Activated CD8-positive, alpha-beta T cell treated with anti-CD3 and anti-CD28 coated beads for 36 hours (primary cell): ENCODE data around the gene AP3B2. TPM values are rescaled to one million over a fixed set of nuclear protein-coding genes. Genes with fewer than 3 reads are reported as not detected.

ENCODE experiments used
- ATAC-seq: fragments of 200-7000 bp; cut with Tn5 transposase; one replicate; pipeline ENCODE4 v1.10.0; 2021; ENCODE audit warnings: mild to moderate bottlenecking, moderate library complexity
- CTCF ChIA-PET: fragments of 350-600 bp; sonication (Branson Sonifier 250); formaldehyde crosslinking; loops from one replicate; lab custom pipeline; 2021; ENCODE audit warnings: antibody characterized with exemption; lab: Charles Lee
- POLR2A ChIA-PET: fragments of 350-600 bp; sonication (Branson Sonifier 250); formaldehyde crosslinking; loops from one replicate; lab custom pipeline; 2021; ENCODE audit warnings: antibody characterized with exemption; lab: Charles Lee
- DNase-seq: peaks from one replicate; pipeline ENCODE4 v3.0.0-alpha.2; 2020
- H3K27ac Mint-ChIP-seq: one replicate; pipeline ENCODE4 v1.8.0; 2021; ENCODE audit warnings: mild to moderate bottlenecking, mixed read lengths
- H3K27me3 Mint-ChIP-seq: one replicate; pipeline ENCODE4 v1.8.0; 2021; ENCODE audit warnings: mixed read lengths
- H3K36me3 Mint-ChIP-seq: one replicate; pipeline ENCODE4 v1.8.0; 2021; ENCODE audit warnings: low read depth, mixed read lengths
- H3K4me1 Mint-ChIP-seq: one replicate; pipeline ENCODE4 v1.8.0; 2021; ENCODE audit warnings: low read depth, mixed read lengths
- H3K4me3 Mint-ChIP-seq: one replicate; pipeline ENCODE4 v1.8.0; 2021; ENCODE audit warnings: mild to moderate bottlenecking, moderate library complexity, mixed read lengths
- H3K9me3 Mint-ChIP-seq: one replicate; pipeline ENCODE4 v1.8.0; 2021; ENCODE audit warnings: mixed read lengths
- intact Hi-C: fragments of 100-400 bp; cut with micrococcal nuclease; formaldehyde crosslinking; loops from one replicate; pipeline ENCODE4 v1.10.0; 2022
- total RNA-seq, 2 experiments: library from RNA; stranded (reverse); gene quantifications; one replicate each; pipeline ENCODE4 v1.2.3, GENCODE V29; 2021
- TF ChIP-seq, protein P1 (sequence below): fragments of 200-600 bp; IDR thresholded peaks from one replicate; pipeline ENCODE4 v1.8.0; 2022; ENCODE audit warnings: antibody characterized with exemption, mild to moderate bottlenecking

Gene AP3B2
- total RNA-seq, 2 experiments from 2014 or later = 0.16 to 0.18 TPM

DNA sequence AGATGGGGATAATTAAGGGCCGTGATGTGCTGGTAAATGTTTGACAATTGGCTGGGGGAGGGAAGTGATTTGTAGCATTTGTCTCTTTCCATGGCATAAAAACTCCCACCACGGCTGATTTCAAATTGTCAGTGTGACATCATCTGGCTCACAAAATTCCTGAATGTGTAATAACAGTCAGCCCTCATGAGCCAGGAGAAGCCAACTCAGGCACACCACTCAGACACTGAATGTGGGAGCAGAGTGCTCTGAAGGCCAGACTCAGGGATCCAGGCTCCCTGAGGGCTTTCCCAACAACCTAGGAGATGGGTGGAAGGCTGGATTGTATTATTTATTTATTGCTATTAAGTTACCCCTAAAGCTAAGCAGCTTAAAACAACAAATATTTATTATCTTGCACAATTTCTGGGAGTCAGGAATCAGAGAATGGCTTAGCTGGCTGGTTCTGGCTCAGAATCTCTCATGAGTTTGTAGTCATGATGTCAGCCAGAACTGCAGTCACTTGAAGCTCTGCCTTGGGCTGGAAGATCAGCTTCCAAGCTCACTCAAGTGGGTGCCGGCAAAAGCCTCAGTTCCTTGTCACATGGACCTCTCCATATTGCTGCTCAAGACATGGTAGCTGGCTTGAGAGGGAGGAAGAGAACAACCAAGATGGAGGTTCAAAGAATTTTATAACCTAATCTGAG is 56.0 kb downstream of the AP3B2 start:
- TF ChIP-seq, protein P1, sequence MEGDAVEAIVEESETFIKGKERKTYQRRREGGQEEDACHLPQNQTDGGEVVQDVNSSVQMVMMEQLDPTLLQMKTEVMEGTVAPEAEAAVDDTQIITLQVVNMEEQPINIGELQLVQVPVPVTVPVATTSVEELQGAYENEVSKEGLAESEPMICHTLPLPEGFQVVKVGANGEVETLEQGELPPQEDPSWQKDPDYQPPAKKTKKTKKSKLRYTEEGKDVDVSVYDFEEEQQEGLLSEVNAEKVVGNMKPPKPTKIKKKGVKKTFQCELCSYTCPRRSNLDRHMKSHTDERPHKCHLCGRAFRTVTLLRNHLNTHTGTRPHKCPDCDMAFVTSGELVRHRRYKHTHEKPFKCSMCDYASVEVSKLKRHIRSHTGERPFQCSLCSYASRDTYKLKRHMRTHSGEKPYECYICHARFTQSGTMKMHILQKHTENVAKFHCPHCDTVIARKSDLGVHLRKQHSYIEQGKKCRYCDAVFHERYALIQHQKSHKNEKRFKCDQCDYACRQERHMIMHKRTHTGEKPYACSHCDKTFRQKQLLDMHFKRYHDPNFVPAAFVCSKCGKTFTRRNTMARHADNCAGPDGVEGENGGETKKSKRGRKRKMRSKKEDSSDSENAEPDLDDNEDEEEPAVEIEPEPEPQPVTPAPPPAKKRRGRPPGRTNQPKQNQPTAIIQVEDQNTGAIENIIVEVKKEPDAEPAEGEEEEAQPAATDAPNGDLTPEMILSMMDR = no peak
- Mint-ChIP-seq H3K27me3 (peaks cover 7% of the 10 kb centered on the region), H3K4me3 (no peak overlapping the region), H3K9me3 (no peaks in the 10 kb centered on the region), H3K4me1 (peaks cover 2% of the 10 kb centered on the region), H3K36me3 (no peaks in the 10 kb centered on the region), H3K27ac (no peak overlapping the region)
- POLR2A ChIA-PET = no interaction called here
- CTCF ChIA-PET = interaction anchor here (1.0 kb wide), 1 partner anchor 196 kb away, joined by 3 read pairs; no protein-coding TSS in a partner anchor
- intact Hi-C loops = no loop called here
- DNase-seq (no peak), ATAC-seq (no peak)

DNA sequence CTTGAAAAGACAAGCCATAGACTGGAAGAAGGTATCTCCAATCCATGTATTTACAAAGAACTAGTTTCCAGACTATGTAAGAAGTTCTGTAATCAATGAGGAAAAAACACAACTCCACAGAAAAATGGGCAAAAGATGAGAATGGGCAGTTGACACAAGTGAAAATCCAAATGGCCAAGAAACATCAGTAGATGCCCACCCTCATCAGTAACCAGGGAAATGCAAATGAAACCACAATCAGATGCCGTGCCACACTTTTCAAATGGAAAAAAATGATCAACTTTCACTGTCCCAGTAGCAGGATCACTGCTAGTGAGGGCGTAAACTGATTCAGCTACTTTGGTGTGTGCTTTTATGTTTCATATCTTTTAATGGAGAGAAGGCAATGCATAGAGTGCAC is 58.0 kb downstream of the AP3B2 start:
- intact Hi-C loops = no loop called here
- TF ChIP-seq, protein P1 = no peak
- Mint-ChIP-seq H3K9me3 (no peaks in the 10 kb centered on the region), H3K27me3 (peaks cover 14% of the 10 kb centered on the region), H3K27ac (no peak overlapping the region), H3K36me3 (no peaks in the 10 kb centered on the region), H3K4me1 (peaks cover 2% of the 10 kb centered on the region), H3K4me3 (no peak overlapping the region)
- DNase-seq = no peak
- no peak for ATAC-seq
- CTCF ChIA-PET = no interaction called here
- POLR2A ChIA-PET = interaction anchor here (0.6 kb wide), 1 partner anchor 341 kb away, joined by 3 read pairs; no protein-coding TSS in a partner anchor

DNA sequence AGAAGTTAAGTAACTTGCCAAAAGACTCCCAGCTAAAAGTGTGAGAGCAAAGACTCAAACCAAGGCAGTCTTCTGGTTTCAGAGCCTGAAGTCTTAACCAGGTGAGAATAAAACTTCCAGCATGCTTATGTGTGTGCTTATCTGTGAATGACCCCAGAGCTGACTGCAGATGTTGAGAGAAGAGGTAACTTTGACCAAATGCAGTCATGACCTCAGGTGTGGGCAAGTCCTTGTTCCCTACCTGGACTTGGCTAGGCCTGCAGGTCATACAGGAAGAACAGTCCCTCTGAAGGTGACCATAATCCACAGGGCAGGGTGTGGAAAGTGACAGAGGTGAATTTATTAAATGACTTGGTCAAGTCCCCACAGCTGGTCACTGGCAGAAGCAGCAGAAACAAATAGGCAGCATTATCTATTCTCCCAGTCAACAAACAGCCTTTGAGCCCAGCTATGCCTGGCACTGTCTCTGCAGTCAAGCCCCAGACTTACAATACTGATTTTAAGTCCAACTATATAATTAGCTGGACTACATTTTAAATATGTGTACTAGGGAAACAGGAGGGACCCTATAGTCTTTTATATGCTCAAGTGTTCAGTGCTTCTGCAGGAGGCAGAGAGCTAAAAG is 59.5 kb downstream of the AP3B2 start:
- TF ChIP-seq, protein P1 = no peak
- H3K27ac Mint-ChIP-seq = no peak overlapping the region
- H3K27me3 Mint-ChIP-seq = peaks cover 18% of the 10 kb centered on the region
- no peaks in the 10 kb centered on the region for H3K9me3 Mint-ChIP-seq
- ChIA-PET POLR2A (no interaction called here), CTCF (interaction anchor here (1.1 to 1.3 kb wide), 2 partner anchors 31 to 101 kb away, joined by 3 read pairs; no protein-coding TSS in a partner anchor)
- no peaks in the 10 kb centered on the region for H3K36me3 Mint-ChIP-seq
- no peak for ATAC-seq
- intact Hi-C loops = no loop called here
- peaks cover 4% of the 10 kb centered on the region for H3K4me1 Mint-ChIP-seq
- no peak for DNase-seq
- no peak overlapping the region for H3K4me3 Mint-ChIP-seq

DNA sequence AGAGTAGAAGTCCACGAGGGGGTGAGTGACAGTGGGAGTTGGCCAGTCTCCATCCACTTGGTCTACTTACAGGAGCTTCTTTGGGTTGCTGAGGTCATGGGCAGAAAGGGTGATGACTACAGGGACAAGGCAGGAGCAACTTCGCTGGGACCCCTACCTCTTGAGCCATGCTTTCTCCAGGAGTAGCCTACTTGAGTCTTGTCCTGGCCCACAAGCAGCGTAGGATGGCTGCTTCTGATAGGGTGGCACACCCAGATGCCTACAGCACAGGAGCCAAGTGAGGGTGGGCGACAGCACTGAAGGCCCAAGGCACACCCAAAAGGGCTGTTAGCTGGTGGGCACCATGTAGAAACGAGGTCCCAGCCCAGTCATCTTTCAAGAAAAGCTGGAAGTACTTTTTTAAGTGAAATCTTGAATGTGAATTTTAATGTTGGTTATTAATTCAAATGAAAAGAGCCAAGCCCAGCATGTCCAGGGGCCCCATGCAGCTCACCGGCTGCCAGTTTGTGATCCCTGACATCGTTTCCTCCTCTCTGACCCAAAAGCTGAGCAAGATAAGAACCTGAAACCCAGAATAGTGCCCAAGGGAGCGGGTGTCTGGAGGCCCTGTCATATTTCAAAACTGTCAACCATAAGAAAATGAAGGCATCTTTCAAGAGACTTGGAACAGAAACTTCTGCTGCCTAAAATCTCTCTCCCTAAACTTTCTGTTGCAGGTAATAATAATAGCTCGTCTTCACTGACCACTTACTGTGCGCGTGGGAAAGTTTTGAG is 60.3 kb downstream of the AP3B2 start:
- POLR2A ChIA-PET = interaction anchor here (0.5 kb wide), 1 partner anchor 1219 kb away, joined by 4 read pairs; no protein-coding TSS in a partner anchor
- Mint-ChIP-seq H3K4me1 (peaks cover 4% of the 10 kb centered on the region), H3K27ac (no peak overlapping the region), H3K27me3 (peaks cover 18% of the 10 kb centered on the region), H3K9me3 (no peaks in the 10 kb centered on the region), H3K4me3 (no peak overlapping the region), H3K36me3 (no peaks in the 10 kb centered on the region)
- intact Hi-C loops = no loop called here
- CTCF ChIA-PET = interaction anchor here (1.1 to 1.3 kb wide), 2 partner anchors 32 to 102 kb away, joined by 3 read pairs; no protein-coding TSS in a partner anchor
- no peak for ATAC-seq
- DNase-seq = no peak
- TF ChIP-seq, protein P1 = no peak
